Measurements from ENCODE around the gene ETV4.

DNA sequence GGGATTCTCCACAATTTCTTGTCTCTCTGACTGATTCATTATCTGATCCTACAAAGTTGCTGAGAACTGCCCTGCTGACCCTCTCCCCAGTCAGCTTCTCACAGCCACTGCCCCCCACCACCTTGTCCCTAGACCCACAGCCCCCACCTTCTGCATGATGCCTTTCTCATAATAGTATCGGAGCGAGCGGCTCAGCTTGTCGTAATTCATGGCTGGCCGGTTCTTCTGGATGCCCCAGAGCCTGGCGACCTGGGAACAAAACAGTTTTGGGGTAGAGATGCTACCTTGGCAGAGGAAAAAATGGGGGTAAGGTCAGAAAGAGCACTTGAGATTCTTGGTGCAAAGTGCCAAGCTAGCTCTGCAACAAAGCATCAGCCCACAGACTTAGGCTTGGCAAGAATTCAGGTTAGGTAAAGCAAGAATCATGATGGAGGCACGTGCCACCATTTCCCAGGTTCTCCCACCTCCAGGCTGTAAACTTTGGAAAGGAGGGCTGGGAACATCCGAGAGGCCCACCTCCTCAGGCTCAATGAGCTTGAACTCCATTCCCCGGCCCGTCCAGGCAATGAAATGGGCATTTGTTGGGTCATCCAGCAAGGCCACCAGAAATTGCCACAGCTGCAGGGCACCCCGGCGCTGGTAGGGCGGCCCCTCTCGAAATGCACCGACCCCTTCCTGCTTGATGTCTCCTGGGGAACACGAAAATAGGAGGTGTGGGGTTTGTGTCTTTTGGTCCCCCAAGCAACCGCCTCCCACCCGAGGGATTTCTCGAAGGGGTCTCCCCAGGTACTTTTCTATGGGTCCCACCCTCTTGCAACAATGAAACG is 16.9 kb downstream of the ETV4 start:
- TF ChIP-seq, protein P1, sequence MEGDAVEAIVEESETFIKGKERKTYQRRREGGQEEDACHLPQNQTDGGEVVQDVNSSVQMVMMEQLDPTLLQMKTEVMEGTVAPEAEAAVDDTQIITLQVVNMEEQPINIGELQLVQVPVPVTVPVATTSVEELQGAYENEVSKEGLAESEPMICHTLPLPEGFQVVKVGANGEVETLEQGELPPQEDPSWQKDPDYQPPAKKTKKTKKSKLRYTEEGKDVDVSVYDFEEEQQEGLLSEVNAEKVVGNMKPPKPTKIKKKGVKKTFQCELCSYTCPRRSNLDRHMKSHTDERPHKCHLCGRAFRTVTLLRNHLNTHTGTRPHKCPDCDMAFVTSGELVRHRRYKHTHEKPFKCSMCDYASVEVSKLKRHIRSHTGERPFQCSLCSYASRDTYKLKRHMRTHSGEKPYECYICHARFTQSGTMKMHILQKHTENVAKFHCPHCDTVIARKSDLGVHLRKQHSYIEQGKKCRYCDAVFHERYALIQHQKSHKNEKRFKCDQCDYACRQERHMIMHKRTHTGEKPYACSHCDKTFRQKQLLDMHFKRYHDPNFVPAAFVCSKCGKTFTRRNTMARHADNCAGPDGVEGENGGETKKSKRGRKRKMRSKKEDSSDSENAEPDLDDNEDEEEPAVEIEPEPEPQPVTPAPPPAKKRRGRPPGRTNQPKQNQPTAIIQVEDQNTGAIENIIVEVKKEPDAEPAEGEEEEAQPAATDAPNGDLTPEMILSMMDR (IDR thresholded peaks at IDR 0.05; ENCODE audit: poor library complexity, severe bottlenecking): no peak
- TF ChIP-seq SMC3 (conservative IDR thresholded peaks at IDR 0.05; ENCODE audit: poor library complexity) (no peak), TAF1 (IDR thresholded peaks at IDR 0.05; ENCODE audit: low read depth) (no peak), POLR2AphosphoS5 (IDR thresholded peaks at IDR 0.05) (no peak), MXI1 (conservative IDR thresholded peaks at IDR 0.05; ENCODE audit: poor library complexity, severe bottlenecking) (no peak)

Data from neural cell (in vitro differentiated cells).